KOPT-K1 (cell line): ENCODE data around the gene NRM.

Source experiments
- H3K27ac ChIP-seq: fragments of 200-600 bp; sonication (generic); 2 replicates; pipeline ENCODE4 v1.5.1; 2016; ENCODE audit warnings: antibody characterized with exemption, mild to moderate bottlenecking, low read depth, low read length; ENCODE audit not compliant: poor library complexity, severe bottlenecking
- H3K36me3 ChIP-seq: fragments of 200-600 bp; sonication (generic); 2 replicates; pipeline ENCODE4 v1.5.1; 2017; ENCODE audit warnings: antibody characterized with exemption, mild to moderate bottlenecking, low read length, moderate library complexity; ENCODE audit not compliant: insufficient read depth
- H3K9me3 ChIP-seq: fragments of 200-600 bp; sonication (generic); 2 replicates; pipeline ENCODE4 v1.5.1; 2017; ENCODE audit warnings: antibody characterized with exemption, low read length, mild to moderate bottlenecking; ENCODE audit not compliant: insufficient read depth, poor library complexity, severe bottlenecking

The NRM gene

DNA sequence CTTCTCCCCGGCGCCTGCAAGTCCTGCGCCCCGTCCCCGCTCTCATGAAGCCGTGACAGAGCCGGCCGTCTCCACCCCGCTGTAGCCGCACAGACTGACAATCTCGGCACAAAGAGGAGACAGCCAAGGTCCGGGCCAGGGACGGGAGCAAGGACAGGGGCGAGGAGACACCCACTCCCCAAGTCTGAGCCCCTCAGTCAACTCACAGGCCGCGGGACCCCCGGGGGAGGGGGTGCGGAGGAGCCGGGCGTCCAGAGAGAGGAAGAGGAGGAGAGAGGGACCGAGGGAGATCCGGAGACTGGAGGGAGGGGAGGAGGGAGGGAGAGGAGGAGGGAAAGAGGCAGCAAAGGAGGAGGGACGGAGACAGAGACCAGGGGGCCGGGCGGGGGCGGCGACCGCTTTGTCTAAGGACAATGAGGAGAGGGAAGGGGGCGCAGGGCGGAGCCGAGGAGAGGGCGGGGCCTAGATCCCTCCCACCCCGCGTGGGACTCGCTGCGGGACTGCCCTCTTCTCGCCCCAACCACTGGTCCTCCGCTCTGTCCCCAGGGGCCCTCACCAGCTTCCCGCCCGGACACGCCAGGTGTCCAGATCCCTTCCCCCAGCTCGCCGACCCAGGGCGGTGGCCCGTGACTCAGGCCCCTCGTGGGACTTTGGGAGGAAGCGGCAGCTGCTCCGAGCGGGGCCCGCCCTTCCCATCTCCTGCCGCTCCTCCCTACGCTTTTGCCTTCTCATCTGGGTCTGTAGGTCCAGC lies 3.7 kb downstream of the NRM start:
- 0 out of 2 replicates have a peak, but pooled peaks cover 6% of the 10 kb centered on the region for H3K36me3 ChIP-seq
- H3K27ac ChIP-seq: peak overlapping the region; percentile 94

DNA sequence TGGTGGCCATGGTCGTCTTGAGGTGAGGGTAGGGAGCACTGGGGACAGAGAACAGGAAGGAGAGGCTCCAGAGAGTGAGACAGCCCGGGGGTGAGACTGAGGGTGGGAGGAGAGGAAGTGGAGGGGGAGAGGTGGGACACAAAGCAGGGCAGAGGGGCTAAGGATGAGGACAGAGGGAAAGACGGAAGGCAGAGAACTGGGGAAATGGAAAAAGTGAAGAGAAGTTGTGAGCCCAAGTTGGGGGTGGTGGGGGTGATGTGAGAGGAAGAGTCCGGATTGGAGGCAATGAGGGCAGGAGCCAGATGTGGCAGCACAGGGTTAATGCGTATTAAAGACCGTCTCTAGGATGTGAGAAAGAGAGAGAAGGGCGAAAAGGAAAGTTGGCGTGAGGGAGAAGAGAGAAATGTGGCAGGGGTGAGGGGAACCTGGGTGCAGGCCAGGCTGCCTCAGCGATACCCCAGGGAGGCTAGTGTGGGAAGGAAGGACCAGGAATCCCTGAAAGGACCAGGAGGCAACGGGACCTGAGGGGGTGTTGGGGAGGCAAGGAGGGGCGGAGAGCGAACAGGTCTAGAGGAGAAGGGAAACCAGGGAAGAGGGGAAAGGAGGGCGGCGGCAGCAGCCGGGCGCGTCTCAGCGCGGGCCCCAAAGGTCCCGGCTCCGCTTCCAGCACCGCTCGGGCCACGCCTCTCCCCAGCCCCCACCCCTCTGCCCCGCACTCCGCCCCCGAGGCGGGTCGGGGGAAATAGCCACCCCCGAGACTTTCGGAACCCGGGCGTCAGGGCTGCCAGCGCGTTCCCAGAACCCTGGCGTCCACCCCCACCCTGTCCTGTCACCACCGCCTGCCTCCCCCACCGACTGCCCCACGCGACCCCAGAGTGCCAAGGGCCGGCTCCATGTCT lies 4.5 kb downstream of the NRM start, which contains the start of gene PPP1R18:
Gene PPP1R18 (minus strand): TSS at position 637 of the 899 bp plus-strand sequence. CDS start 627 bp downstream, at position 10.
- H3K9me3 ChIP-seq: no peaks in the 10 kb centered on the region
- peak within 1 kb of the TSS; percentile 94 for H3K27ac ChIP-seq
- peaks cover 12% of the 10 kb centered on the region; the same call in 1 of the 2 replicates for H3K36me3 ChIP-seq

More for the DNA sequence above, 3.7 kb downstream of the NRM start:
- H3K9me3 ChIP-seq: no peaks in the 10 kb centered on the region

DNA sequence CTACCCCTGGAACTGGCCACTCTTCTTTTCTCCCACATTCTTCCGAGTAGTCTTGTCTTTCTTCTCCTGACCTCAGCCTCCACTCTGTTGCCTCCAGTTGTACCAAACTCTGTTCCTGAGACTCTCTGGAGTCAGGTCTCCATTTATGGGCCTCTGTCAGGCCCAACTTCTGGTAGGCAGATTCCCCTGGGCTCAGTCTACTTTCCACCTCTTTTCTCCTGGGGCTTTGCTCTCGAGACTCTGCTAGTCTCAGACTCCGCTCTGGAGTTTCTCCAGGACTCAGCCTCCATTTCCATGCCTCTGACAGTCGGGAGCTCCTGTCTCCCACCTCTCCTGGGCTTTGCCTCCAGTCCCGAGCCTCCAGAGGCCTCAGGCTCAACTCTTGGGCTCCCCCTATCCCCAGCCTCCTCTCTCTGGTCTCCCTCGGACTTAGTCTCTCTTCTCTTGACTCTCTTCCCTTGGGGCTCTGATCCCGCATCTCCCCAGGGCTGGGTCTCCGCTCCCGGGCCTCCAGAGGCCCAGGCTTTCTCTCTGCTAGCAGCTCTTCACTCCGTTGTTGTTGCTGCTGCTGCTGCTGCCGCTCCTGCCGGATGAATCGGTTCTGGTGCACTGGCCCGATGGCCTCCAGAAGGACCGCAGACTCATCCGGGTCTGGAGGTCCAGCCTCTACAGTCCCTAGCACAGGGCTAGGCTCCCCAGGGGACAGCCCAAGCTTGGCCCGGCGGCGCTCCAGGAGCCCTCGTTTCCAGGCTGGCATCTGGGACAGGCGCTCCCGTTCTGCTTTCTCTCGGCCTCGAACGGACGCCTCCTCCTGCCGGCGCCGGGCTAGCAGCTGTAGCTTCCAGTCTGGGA lies 5.4 kb downstream of the NRM start:
- H3K36me3 ChIP-seq: peaks cover 20% of the 10 kb centered on the region
- H3K9me3 ChIP-seq: no peaks in the 10 kb centered on the region

DNA sequence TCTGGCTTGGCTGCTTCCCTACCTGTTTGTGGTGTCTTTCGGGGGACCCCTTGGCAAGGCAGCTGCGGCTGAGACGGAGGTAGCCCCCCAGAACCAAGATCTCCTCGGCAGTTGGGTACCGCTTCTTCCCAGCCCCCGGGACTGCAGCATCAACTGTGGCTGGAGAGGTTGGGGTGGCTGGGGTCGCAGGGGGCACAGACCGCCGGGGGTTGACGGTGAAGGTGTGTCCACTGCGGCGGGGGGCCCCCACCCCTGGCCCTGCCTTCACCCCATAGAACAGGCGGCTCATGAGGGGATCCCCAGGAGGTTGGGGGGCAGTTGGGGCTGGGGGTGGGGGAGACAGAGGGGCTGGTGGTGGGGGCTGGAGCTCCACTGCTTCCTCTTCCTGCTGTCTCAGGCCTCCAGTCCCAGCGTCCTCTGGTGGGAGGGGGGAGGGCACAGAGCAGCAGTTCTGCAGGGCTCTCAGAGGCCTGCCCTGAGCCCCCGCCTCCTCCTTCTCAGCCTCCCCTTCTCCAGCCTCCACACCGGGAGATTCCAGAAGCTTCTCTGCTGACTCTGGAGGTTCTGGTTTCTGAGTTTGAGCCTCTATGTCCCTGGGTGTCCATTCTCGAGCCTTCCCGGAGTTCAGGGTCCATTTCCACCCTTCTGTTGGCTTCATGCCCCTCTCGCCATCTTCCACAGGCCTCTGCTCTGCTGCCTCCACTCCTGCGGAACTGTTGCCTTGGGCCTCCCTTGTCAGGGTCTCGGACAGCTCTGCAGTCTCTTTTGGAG lies 6.2 kb downstream of the NRM start:
- Histone ChIP-seq H3K9me3 (no peaks in the 10 kb centered on the region), H3K27ac (peak overlapping the region; percentile 94), H3K36me3 (peaks cover 29% of the 10 kb centered on the region)

More for the DNA sequence above, 5.4 kb downstream of the NRM start:
- H3K27ac ChIP-seq: peak overlapping the region; percentile 94

DNA sequence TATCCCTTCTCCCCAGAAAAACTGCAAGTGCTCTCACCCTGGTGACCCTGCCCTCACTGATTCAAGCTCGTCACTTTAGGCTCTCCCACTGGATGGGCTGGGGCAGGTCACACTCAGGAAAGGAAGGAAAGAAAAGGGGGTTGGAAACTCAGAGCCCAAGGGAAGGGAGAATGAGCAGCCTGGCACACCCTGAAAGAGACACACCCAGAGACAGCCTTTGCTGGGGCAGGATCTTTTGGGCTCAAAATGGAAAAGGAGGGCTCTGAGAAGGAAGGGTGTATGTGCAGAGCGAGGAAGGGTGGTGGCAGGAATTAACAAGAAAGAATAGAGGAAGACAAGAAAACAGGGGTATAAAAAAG lies 6.8 kb downstream of the NRM start:
- Histone ChIP-seq H3K27ac (peak overlapping the region; percentile 94), H3K9me3 (no peaks in the 10 kb centered on the region), H3K36me3 (peaks cover 31% of the 10 kb centered on the region)

DNA sequence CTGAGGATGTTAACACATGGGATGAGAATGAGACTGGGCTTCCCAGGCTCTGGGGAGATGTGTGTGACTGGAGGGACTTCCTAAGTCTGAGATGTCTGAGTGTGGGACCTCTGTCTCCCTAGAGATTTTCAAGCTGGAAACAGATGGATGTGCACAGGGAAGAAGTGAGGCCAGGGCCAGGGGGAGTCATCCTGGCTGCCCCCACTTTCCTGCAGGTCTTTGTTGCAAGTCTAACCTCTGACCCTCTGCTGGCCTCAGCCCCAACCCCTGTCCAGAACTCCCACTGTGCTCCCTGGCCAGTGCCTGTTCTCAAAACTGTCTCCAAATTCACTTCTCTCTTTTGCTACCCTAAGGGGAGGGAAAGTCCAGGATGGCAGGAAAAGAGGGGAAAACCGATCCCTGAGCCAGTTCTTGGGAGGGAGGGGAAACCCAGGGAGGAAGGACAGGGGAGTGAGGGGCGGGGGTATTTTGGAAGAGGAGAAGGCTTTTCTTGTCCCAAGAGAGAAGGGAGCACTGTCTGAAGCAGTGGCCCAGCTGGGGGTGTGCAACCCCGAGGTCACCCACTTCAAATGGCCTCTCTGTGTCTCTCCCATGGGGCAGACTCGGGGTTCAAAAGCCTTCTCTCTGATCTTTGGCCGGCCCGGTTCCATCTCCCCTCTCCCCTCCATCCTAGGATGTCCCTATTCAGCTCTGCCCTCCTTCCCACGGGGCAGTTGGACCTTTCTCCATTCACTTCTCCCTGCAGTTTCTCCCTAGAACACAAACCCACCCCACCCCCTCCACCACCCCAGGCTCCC lies 7.4 kb downstream of the NRM start:
- Histone ChIP-seq H3K27ac (peak overlapping the region; percentile 94), H3K36me3 (peaks cover 34% of the 10 kb centered on the region), H3K9me3 (no peaks in the 10 kb centered on the region)

DNA sequence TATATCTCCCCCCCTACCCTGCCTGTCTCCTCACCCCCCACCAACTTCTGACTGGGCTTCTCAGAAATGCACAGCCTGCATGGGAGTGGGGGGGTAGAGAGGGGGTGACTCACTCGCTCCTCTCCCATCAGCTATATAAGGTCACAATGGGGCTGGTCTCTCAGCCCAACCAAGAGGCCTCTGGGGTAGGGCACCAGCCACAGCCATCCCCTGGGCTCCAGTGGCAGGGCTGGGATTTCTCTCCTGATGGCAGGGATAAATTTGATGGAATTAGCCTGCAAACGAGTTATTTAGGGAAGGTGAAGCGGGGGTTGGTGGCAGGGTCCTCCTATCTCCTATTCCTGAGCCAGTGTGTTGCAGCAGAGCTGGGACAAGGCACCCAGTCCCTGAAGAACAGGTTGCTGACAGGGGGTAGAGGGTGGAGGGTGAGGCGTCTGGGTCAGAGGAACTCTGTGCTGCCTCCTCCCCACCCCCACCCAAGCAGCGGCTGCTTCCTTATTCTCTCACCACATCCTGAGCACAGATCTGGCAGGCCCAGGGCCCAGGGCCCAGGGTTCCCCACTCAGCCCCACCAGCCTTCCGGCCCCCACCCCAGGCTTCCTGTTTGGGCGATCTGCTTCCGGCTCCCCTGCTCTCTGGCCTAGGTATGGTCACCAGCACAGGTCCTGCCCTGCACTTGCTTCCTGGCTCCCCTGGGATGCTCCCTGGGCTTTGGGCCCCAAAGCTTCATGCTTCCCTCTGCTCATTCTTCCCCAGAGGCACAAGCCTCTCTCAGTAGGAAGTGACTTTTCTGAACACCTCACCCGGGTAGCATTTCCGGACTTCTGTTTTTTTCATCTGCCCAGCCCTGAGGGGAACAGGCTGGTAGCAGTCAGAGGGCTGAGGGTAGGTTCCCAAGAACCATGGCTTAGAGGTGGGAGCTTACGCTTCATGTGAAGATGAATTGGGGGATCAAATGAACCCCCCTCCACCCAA lies 8.4 kb downstream of the NRM start:
- H3K36me3 ChIP-seq: peaks cover 40% of the 10 kb centered on the region
- H3K9me3 ChIP-seq: no peaks in the 10 kb centered on the region
- peak overlapping the region; percentile 94 for H3K27ac ChIP-seq

DNA sequence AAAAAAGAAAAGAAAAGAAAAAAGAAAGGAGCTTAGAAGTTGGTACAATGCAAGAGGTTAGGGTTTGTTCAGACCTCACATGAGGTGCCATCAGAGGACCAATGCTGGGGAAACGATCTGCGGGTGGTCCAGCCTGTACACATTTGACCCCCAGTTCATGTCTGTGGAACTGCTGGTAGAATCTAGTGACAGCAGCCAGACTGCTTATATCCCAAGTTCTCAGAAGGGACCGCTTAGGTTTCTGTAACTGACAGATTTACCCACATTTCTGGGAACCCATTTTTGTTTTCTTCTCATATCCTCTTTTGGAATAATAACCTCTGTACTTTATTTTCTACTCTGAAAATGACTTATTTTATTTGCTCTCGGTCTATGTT lies 9.0 kb downstream of the NRM start:
- no peaks in the 10 kb centered on the region for H3K9me3 ChIP-seq
- peak overlapping the region; percentile 94 for H3K27ac ChIP-seq
- peaks cover 47% of the 10 kb centered on the region for H3K36me3 ChIP-seq

DNA sequence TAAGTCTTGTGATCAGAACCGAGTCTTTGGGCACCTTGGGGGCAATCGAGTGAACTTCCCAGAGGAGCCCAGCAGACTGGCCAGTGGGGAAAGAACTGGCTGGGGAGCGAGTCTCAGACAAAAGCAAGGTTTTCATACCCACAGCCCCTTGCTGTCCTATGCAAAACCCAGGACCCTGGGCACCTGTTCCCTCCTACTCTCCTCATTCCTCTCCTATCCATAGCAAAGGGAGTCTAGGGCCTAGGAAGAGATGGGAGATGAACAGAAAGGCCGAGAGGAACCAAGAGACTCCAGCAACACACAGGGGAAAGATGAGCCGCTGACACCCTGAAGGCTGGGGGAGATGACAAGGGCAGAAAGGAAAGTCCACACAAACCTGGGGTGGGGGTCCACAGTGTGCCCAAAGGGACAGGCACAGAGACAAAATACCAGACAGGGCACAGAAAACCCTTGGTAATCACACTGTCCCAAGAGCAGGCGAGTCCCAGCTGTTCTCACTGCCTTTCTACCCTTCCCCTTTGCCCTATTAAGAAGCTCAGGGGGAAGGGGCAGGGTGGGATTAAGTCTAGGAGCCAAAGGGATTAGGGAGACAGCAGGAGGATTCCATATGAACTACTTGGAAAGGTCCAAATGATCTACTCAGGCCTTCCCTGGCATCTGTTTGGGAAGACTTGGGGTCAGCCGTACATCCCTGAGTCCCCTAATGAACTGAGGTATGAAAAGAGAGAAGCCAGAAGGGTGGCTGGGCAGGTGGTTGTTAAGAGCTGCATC lies 10.8 kb downstream of the NRM start:
- H3K9me3 ChIP-seq: no peaks in the 10 kb centered on the region
- H3K27ac ChIP-seq: peak overlapping the region; percentile 75
- H3K36me3 ChIP-seq: peaks cover 58% of the 10 kb centered on the region

DNA sequence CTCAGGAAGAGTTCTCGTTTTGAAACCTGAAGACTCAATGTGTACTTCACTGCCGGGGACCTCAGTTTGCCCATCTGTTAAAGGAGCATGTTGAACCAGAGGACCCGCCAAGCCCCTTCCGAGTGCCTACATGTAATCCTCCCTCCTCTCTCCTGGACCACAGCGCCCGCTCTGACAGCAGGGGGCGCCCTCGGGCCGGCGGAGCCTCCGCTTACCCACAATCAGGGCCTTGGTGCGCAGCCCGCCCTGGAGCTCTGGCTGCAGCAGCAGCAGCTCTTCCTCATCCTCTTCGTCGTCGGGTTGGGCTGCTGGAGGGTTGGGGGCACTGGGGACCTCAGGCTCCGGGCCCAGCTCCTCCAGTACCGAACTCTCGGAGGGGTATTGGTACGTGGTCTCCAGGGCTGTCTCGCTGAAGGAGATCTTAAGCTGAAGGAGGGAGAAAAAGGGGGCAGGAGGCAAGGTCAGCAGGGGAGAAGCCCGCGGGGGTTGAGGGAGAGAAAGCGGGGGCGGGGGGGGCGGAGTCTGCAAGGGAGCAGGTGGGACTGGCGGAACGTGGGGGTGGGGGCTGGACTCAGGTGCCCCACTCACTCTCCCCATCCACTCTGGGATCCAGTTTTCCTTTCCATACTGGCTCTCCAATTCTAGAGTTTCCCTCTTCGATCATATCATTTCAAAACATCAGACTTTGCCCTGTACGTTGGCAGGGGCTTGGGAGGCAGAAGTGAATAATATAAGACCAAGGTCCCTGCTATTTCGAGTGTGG lies 11.6 kb downstream of the NRM start:
- peaks cover 58% of the 10 kb centered on the region for H3K36me3 ChIP-seq
- H3K9me3 ChIP-seq: no peaks in the 10 kb centered on the region
- peak overlapping the region; percentile 75 for H3K27ac ChIP-seq

DNA sequence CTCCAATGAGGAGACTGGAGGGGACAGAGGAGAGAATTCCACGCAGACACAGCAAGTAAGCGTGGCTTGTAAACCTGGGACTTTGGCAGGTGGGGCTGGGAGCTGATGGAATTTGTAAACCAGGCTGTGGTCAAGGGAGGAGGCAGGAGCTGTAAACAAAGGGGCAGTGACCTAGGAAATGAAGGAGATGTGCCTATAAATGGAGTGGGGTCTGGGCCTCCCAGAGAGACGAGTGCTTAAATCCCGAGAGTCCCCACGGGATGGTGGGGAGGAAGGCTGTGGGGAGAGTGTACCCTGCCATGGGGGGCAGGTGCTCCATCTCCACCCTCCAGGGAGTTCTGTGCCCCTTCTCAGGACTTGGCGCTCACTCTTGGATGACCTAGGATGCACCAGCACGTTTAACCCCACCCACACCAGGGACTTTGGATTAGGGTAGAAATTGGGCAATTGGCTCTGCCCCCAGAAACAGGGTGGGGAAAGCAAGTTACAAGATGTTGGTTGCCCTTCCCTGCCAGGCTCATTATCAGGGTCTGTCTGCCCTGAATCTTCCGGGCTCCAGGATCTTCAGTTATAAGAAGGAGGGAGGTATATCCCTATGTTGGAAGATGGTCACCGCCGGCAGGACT lies 14.0 kb downstream of the NRM start:
- Histone ChIP-seq H3K27ac (no peak overlapping the region), H3K9me3 (no peaks in the 10 kb centered on the region), H3K36me3 (peaks cover 57% of the 10 kb centered on the region)
